KMS-11 (cell line): ENCODE measurements around the gene GPR75.

ENCODE experiments used
- H2AFZ ChIP-seq: fragments of 200-600 bp; sonication (generic); 2 replicates; pipeline ENCODE4 v1.6.1; 2016; ENCODE audit warnings: antibody characterized with exemption, mixed run types, low read depth
- H3K27ac ChIP-seq: fragments of 200-600 bp; sonication (generic); 2 replicates; pipeline ENCODE4 v1.6.1; 2016; ENCODE audit warnings: mild to moderate bottlenecking, mixed run types
- H3K27me3 ChIP-seq: fragments of 200-600 bp; sonication (generic); 2 replicates; pipeline ENCODE4 v1.6.1; 2017; ENCODE audit warnings: mild to moderate bottlenecking, low read depth, mixed run types, moderate library complexity; ENCODE audit not compliant: insufficient read depth
- H3K36me3 ChIP-seq: fragments of 200-600 bp; sonication (generic); 2 replicates; pipeline ENCODE4 v1.6.1; 2017; ENCODE audit warnings: mild to moderate bottlenecking, mixed run types; ENCODE audit not compliant: insufficient read depth
- H3K4me1 ChIP-seq: fragments of 200-600 bp; sonication (generic); 2 replicates; pipeline ENCODE4 v1.6.1; 2016; ENCODE audit warnings: mild to moderate bottlenecking, low read depth, mixed run types; ENCODE audit not compliant: poor library complexity, severe bottlenecking
- H3K4me2 ChIP-seq: fragments of 200-600 bp; sonication (generic); 2 replicates; pipeline ENCODE4 v1.7.0; 2016; ENCODE audit warnings: mild to moderate bottlenecking, mixed run types
- H3K4me3 ChIP-seq: fragments of 200-600 bp; sonication (generic); IDR thresholded peaks from 2 replicates; pipeline ENCODE4 v1.6.1; 2017; ENCODE audit warnings: low read depth, low read length, mixed read lengths; ENCODE audit not compliant: insufficient read depth
- H3K79me2 ChIP-seq: fragments of 200-600 bp; sonication (generic); 2 replicates; pipeline ENCODE4 v1.6.1; 2016; ENCODE audit warnings: low read depth, mixed run types; ENCODE audit not compliant: insufficient read depth
- H3K9ac ChIP-seq: fragments of 200-600 bp; sonication (generic); 2 replicates; pipeline ENCODE4 v1.6.1; 2016; ENCODE audit warnings: mild to moderate bottlenecking, mixed run types
- H4K20me1 ChIP-seq: fragments of 200-600 bp; sonication (generic); 2 replicates; pipeline ENCODE4 v1.6.1; 2016; ENCODE audit warnings: mild to moderate bottlenecking, mixed run types; ENCODE audit not compliant: insufficient read depth
- TF ChIP-seq, protein P1 (sequence below): fragments of 200-600 bp; sonication (generic); conservative IDR thresholded peaks from 2 replicates; pipeline ENCODE4 v1.6.1; 2017; ENCODE audit warnings: low read depth, mild to moderate bottlenecking, antibody characterized with exemption, low read length, moderate library complexity, mixed read lengths

Gene GPR75

DNA sequence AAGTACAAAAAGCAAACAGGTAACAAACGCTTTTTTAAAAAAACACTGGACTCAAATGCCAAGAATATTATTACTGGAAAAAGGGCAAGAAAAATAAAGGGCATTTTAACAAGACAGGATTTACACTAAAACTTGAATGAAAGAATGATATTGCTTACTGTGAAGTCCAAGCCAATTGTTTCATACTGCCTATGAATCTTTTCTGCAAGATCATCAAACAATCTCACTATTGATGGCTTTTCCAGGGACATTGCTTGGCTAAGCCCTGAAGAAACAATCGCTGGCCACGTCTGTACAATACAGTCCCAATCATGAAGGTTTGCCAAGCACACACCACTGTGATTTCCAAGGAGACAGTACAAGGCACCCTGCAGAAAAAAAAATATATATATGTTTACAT lies 41.4 kb upstream of the GPR75 start:
- no peaks in the 10 kb centered on the region for H3K79me2 ChIP-seq
- H3K4me1 ChIP-seq, result no peaks in the 10 kb centered on the region
- H3K4me3 ChIP-seq, result no peak overlapping the region
- no peaks in the 10 kb centered on the region for H3K27me3 ChIP-seq
- H2AFZ ChIP-seq, result no peak overlapping the region
- H4K20me1 ChIP-seq, result no peaks in the 10 kb centered on the region
- H3K36me3 ChIP-seq, result peaks cover 22% of the 10 kb centered on the region; the same call in 1 of the 2 replicates
- TF ChIP-seq, protein P1, sequence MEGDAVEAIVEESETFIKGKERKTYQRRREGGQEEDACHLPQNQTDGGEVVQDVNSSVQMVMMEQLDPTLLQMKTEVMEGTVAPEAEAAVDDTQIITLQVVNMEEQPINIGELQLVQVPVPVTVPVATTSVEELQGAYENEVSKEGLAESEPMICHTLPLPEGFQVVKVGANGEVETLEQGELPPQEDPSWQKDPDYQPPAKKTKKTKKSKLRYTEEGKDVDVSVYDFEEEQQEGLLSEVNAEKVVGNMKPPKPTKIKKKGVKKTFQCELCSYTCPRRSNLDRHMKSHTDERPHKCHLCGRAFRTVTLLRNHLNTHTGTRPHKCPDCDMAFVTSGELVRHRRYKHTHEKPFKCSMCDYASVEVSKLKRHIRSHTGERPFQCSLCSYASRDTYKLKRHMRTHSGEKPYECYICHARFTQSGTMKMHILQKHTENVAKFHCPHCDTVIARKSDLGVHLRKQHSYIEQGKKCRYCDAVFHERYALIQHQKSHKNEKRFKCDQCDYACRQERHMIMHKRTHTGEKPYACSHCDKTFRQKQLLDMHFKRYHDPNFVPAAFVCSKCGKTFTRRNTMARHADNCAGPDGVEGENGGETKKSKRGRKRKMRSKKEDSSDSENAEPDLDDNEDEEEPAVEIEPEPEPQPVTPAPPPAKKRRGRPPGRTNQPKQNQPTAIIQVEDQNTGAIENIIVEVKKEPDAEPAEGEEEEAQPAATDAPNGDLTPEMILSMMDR, result no peak
- no peak overlapping the region for H3K4me2 ChIP-seq
- no peak overlapping the region for H3K9ac ChIP-seq
- H3K27ac ChIP-seq, result no peak overlapping the region

DNA sequence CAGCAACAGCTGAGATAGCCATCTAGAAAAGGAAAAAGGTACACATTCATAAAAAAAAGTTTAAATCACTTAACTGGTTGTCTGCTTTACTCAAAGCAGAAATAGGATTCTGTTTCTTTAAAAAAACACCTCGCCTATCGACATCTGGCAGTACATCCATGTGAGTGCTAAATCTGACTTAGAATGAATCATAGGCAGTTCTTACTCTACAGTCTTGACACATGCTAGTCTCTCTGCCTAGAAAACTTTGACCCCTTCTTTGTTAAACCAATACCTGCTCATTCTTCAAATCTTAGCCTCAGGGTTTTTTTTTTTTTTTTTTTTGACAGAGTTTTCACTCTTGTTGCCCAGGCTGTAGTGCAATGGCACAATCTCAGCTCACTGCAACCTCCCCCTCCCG lies 37.1 kb upstream of the GPR75 start:
- Histone ChIP-seq H3K36me3 (peaks cover 28% of the 10 kb centered on the region; the same call in 1 of the 2 replicates), H2AFZ (no peak overlapping the region), H3K4me1 (no peaks in the 10 kb centered on the region), H4K20me1 (no peaks in the 10 kb centered on the region), H3K27ac (no peak overlapping the region), H3K27me3 (no peaks in the 10 kb centered on the region), H3K4me3 (no peak overlapping the region), H3K4me2 (no peak overlapping the region), H3K79me2 (no peaks in the 10 kb centered on the region), H3K9ac (no peak overlapping the region)
- TF ChIP-seq, protein P1, result no peak

DNA sequence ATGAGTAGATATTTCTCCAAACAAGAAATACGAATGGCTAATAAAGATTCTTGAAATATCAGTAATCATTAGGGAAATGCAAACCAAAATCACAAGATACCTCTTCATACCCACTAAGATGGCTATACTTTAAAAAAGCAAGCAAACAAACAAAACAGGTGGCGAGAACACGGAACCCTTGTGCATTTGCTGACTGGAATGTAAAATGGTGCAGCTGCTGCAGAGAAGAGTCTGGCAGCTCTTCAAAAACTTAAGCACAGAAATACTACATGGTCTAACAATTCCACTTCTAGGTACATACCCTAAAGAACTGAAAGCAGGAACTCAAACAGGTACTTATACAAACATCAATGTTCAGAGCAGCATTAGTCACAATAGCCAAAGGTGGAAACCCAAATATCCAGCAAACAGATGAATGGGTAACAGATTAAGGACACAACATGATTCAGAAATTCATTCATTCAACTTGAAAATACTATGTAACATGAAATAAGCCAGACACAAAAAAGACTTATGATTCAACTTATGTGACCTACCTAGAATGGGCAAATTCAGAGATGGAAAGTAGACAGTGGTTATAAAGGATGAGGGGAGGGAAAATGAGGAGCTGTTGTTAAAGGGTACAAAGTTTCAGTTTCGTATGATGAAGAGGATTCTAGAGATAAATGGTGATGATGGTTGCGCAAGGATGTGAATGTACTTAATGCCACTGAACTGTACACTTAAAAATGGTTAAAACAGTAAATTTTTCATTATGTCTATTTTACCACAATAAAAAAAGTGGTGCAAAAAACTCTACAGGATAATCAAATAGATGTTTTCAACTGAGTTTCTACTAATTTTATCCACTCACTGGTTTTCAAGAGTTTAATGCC lies 26.9 kb upstream of the GPR75 start:
- Histone ChIP-seq H3K4me1 (no peaks in the 10 kb centered on the region), H3K4me3 (no peak overlapping the region), H3K79me2 (no peaks in the 10 kb centered on the region), H2AFZ (no peak overlapping the region), H3K36me3 (0 out of 2 replicates have a peak, but pooled peaks cover 3% of the 10 kb centered on the region), H4K20me1 (no peaks in the 10 kb centered on the region), H3K27ac (no peak overlapping the region), H3K4me2 (no peak overlapping the region), H3K27me3 (no peaks in the 10 kb centered on the region), H3K9ac (no peak overlapping the region)
- TF ChIP-seq, protein P1, result no peak

DNA sequence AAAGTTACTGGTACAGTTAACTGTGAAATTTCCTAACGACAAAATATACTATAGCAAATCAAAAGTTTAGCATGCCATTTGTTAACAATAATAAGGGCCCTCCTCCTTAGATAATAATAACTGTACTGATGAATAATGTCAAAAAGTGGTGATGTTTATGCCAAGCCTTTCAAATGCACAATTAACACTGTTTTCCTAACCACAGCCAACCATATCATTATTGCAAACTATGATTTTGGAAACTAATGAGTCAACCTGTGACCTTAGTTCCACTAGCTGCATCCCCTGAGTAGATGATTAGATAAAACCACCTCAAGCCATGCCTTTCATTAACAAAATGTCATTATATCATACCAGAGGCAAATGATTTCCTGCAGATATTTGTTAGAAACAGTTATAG lies 25.1 kb upstream of the GPR75 start:
- no peak overlapping the region for H3K27ac ChIP-seq
- no peak overlapping the region for H3K9ac ChIP-seq
- H3K4me3 ChIP-seq, result no peak overlapping the region
- no peaks in the 10 kb centered on the region for H3K79me2 ChIP-seq
- no peak overlapping the region for H2AFZ ChIP-seq
- H3K4me1 ChIP-seq, result no peaks in the 10 kb centered on the region
- H4K20me1 ChIP-seq, result no peaks in the 10 kb centered on the region
- TF ChIP-seq, protein P1, result no peak
- H3K36me3 ChIP-seq, result 0 out of 2 replicates have a peak, but pooled peaks cover 3% of the 10 kb centered on the region
- no peaks in the 10 kb centered on the region for H3K27me3 ChIP-seq
- no peak overlapping the region for H3K4me2 ChIP-seq
